K562 (cell line): ENCODE data around the gene SPTLC2. TPM values are rescaled to one million over a fixed set of nuclear protein-coding genes. Genes with fewer than 3 reads are reported as not detected.

Experiments
- ATAC-seq: fragments of 200-7000 bp; cut with Tn5 transposase; 3 replicates; pipeline ENCODE4 v1.9.1; 2020; ENCODE audit warnings: moderate library complexity
- BruUV-seq: library from RNA; stranded (reverse); fragments of 400-500 nt; replicated peaks from 2 replicates; lab custom pipeline; 2021; lab: Mats Ljungman, UMichigan
- CTCF ChIA-PET: fragments of 300-600 bp; formaldehyde crosslinking; extraction: SDS; loops from one replicate; lab custom pipeline; 2021; ENCODE audit warnings: low intra/inter-chr PET ratio; lab: Yijun Ruan, JAX
- POLR2A ChIA-PET: fragments of 300-600, 350-650 bp; sonication (Branson Sonifier 250); formaldehyde crosslinking; extraction: SDS; loops from one replicate; lab custom pipeline; 2021; ENCODE audit warnings: antibody characterized with exemption, inconsistent platforms; lab: Yijun Ruan, JAX
- DNase-seq, 4 experiments: peaks; one replicate each; pipeline versions ENCODE4 v3.0.0 to v3.0.0-alpha.2; 2011 to 2018; ENCODE audit warnings: low spot score in 3 of 4, mixed read lengths in 3 of 4; ENCODE audit errors: extremely low read depth in 1 of 4
- FAIRE-seq: peaks from 2 replicates; lab custom pipeline; 2011; peaks lifted over from hg19 to GRCh38; lab: Jason Lieb, UNC
- H2AFZ ChIP-seq: 2 replicates; pipeline ENCODE4 v1.6.0; 2011; ENCODE audit warnings: low read depth, low read length, control low read depth, inconsistent platforms
- H3K27ac ChIP-seq: fragments of 200-600 bp; 3 replicates; pipeline ENCODE4 v1.8.0; 2011; ENCODE audit warnings: low read depth, mild to moderate bottlenecking, control low read depth, inconsistent platforms, low read length, moderate library complexity, mixed read lengths; ENCODE audit errors: extremely low read depth
- H3K27me3 ChIP-seq, 2 experiments: fragments of 300-600 bp in 1 of 2; 2 replicates in 1 of 2; 3 replicates in 1 of 2; pipeline versions ENCODE4 v1.6.0 to v1.8.0; 2011; ENCODE audit warnings: inconsistent platforms in 2 of 2, low read length in 2 of 2, mild to moderate bottlenecking in 1 of 2, mixed read lengths in 1 of 2, moderate library complexity in 1 of 2; ENCODE audit not compliant: control insufficient read depth in 2 of 2, insufficient read depth in 2 of 2
- H3K36me3 ChIP-seq: fragments of 300-600 bp; 3 replicates; pipeline ENCODE4 v1.8.0; 2011; ENCODE audit warnings: mild to moderate bottlenecking, low read length, inconsistent platforms; ENCODE audit not compliant: control insufficient read depth, insufficient read depth
- H3K4me1 ChIP-seq, 2 experiments: fragments of 200-600 bp in 1 of 2; replicated peaks in 1 of 2; 2 replicates in 1 of 2; 3 replicates in 1 of 2; pipeline versions ENCODE4 v1.5.1 to v1.8.0; 2011; ENCODE audit warnings: inconsistent platforms in 2 of 2, low read length in 2 of 2, mild to moderate bottlenecking in 1 of 2, mixed read lengths in 1 of 2, moderate library complexity in 1 of 2; ENCODE audit not compliant: control insufficient read depth in 2 of 2, insufficient read depth in 2 of 2
- H3K4me2 ChIP-seq: 2 replicates; pipeline ENCODE4 v1.6.1; 2011; ENCODE audit warnings: low read length, control low read depth, inconsistent platforms, mixed read lengths; ENCODE audit not compliant: insufficient read depth
- H3K4me3 ChIP-seq: fragments of 200-600 bp; sonication (generic), shearing (Covaris generic); 2 replicates; pipeline ENCODE4 v1.5.1; 2016; ENCODE audit warnings: control low read depth, inconsistent platforms
- H3K79me2 ChIP-seq: fragments of 200-600 bp; 3 replicates; pipeline ENCODE4 v1.8.0; 2011; ENCODE audit warnings: low read length, inconsistent platforms; ENCODE audit not compliant: control insufficient read depth, insufficient read depth
- H3K9ac ChIP-seq, 2 experiments: 2 replicates each; pipeline versions ENCODE4 v1.6.0 to v1.6.1; 2011; ENCODE audit warnings: low read depth in 2 of 2, low read length in 2 of 2, control low read depth in 1 of 2, inconsistent platforms in 1 of 2, mild to moderate bottlenecking in 1 of 2, mixed read lengths in 1 of 2; ENCODE audit not compliant: insufficient read depth in 1 of 2
- H3K9me1 ChIP-seq: one replicate; pipeline ENCODE4 v1.6.0; 2011; ENCODE audit warnings: inconsistent platforms, mild to moderate bottlenecking, low read length, moderate library complexity; ENCODE audit not compliant: control insufficient read depth, insufficient read depth
- H3K9me3 ChIP-seq: replicated peaks from 2 replicates; pipeline ENCODE4 v1.5.1; 2011; ENCODE audit warnings: low read depth, low read length, inconsistent platforms; ENCODE audit not compliant: control insufficient read depth, insufficient read depth
- H4K20me1 ChIP-seq: replicated peaks from 2 replicates; pipeline ENCODE4 v1.6.1; 2011; ENCODE audit warnings: low read length, inconsistent platforms, mixed read lengths; ENCODE audit not compliant: control insufficient read depth, insufficient read depth
- EP400 ChIP-seq: fragments of 450-650 bp; IDR thresholded peaks from 2 replicates; pipeline ENCODE4 v1.6.1; 2017; ENCODE audit warnings: antibody characterized with exemption, mild to moderate bottlenecking, moderate library complexity
- FUS ChIP-seq: fragments of 200-400 bp; formaldehyde crosslinking; optimal IDR thresholded peaks from 2 replicates; pipeline ENCODE3; 2017; ENCODE audit warnings: low read depth, low read length
- GABPB2 ChIP-seq: fragments of 250-450 bp; sonication (Bioruptor Pico); conservative IDR thresholded peaks from 2 replicates; pipeline ENCODE4 v1.5.1; 2021; ENCODE audit warnings: mild to moderate bottlenecking
- NFXL1 ChIP-seq: fragments of 450-650 bp; formaldehyde crosslinking; IDR thresholded peaks from 2 replicates; pipeline ENCODE4 v1.4.0; 2021; ENCODE audit warnings: mild to moderate bottlenecking
- RAD21 ChIP-seq, 2 experiments: fragments of 250-450 bp in 1 of 2; fragments of 450-650 bp in 1 of 2; sonication (Bioruptor Pico) in 1 of 2; formaldehyde crosslinking in 1 of 2; IDR thresholded peaks in 1 of 2; conservative IDR thresholded peaks in 1 of 2; 2 replicates each; pipeline versions ENCODE4 v1.4.0 to v1.8.0; 2020 to 2022; ENCODE audit warnings: mild to moderate bottlenecking in 2 of 2, moderate library complexity in 1 of 2
- SIN3A ChIP-seq, 2 experiments: fragments of 150-350 bp in 1 of 2; IDR thresholded peaks; 2 replicates each; pipeline ENCODE4 v1.6.1; 2011 to 2016; ENCODE audit warnings: borderline replicate concordance in 2 of 2, low read depth in 2 of 2, low read length in 2 of 2, mild to moderate bottlenecking in 2 of 2, moderate library complexity in 2 of 2; ENCODE audit not compliant: control insufficient read depth in 1 of 2
- TAF1 ChIP-seq: IDR thresholded peaks from 2 replicates; pipeline ENCODE4 v1.6.1; 2011; ENCODE audit warnings: mild to moderate bottlenecking, low read length, moderate library complexity; ENCODE audit not compliant: insufficient read depth, control insufficient read depth, severe bottlenecking; ENCODE audit errors: extremely low read depth
- ZC3H4 ChIP-seq: sonication (generic); formaldehyde crosslinking; IDR thresholded peaks from 2 replicates; pipeline ENCODE4 v1.9.0; 2021; ENCODE audit warnings: missing genetic modification reagents, borderline replicate concordance
- ZNF76 ChIP-seq: fragments of 250-450 bp; sonication (Bioruptor Pico); IDR thresholded peaks from 2 replicates; pipeline ENCODE4 v1.4.0; 2020; ENCODE audit warnings: mild to moderate bottlenecking, moderate library complexity, borderline replicate concordance
- ZZZ3 ChIP-seq: fragments of 450-650 bp; IDR thresholded peaks from 2 replicates; pipeline ENCODE4 v1.6.1; 2016; ENCODE audit warnings: antibody characterized with exemption, mild to moderate bottlenecking, moderate library complexity
- whole genome bisulfite sequencing: fragments of 100-300 bp; shearing (Covaris generic); methylation state at CpG from one replicate; pipeline ENCODE4 v1.1.6; 2016; ENCODE audit warnings: low coverage, mixed read lengths; ENCODE audit not compliant: insufficient coverage; ENCODE audit errors: missing lambda C conversion rate; 5-methylcytosine and 5-hydroxymethylcytosine counted together
- in situ Hi-C: fragments of 300-500 bp; cut with MboI; formaldehyde crosslinking; loops from 4 replicates; pipeline ENCODE4 v1.15.0; 2018; ENCODE audit warnings: inconsistent platforms, mixed read lengths
- intact Hi-C: fragments of 100-400 bp; cut with micrococcal nuclease; formaldehyde crosslinking; loops from 2 replicates; pipeline ENCODE4 v1.14.2; 2022
- polyA plus RNA-seq, 8 experiments: library from polyadenylated mRNA; depleted of rRNA in 4 of 8; stranded (reverse) in 5 of 8; unstranded in 3 of 8; fragments of >200 nt; fragmentation: Nextera tagmentation in 2 of 8; fragmentation: Illumina TruSeq in 1 of 8; extraction: Ambion mirVana in 2 of 8; extraction: Trizol in 1 of 8; gene quantifications; 2 replicates each; pipeline versions ENCODE4 v1.2.1 to v1.2.3, GENCODE V29; 2011 to 2014; ENCODE audit warnings: inconsistent platforms in 1 of 8, missing spikeins in 1 of 8
- total RNA-seq, 7 experiments: library from RNA; depleted of rRNA in 6 of 7; stranded (reverse); fragments of >200 nt in 6 of 7; fragmentation: Illumina TruSeq in 2 of 7; extraction: Trizol in 2 of 7; gene quantifications; 2 replicates each; pipeline versions ENCODE4 v1.2.1 to v1.2.3, GENCODE V29; 2011 to 2021; ENCODE audit warnings: low replicate concordance in 1 of 7
- TF ChIP-seq, protein P1 (sequence below): fragments of 250-450 bp; sonication (Bioruptor Pico); IDR thresholded peaks from 2 replicates; pipeline ENCODE4 v1.8.0; 2022; ENCODE audit warnings: inconsistent platforms, mild to moderate bottlenecking, moderate library complexity, borderline replicate concordance
- TF ChIP-seq, protein P2 (sequence below): conservative IDR thresholded peaks from 2 replicates; pipeline ENCODE4 v1.6.1; 2011; ENCODE audit warnings: low read depth, mild to moderate bottlenecking, low read length; ENCODE audit not compliant: control insufficient read depth
- TF ChIP-seq, protein P3 (sequence below): fragments of 250-450 bp; sonication (Bioruptor Pico); IDR thresholded peaks from 2 replicates; pipeline ENCODE4 v1.8.0; 2022; ENCODE audit warnings: moderate library complexity, mild to moderate bottlenecking, inconsistent platforms

Gene SPTLC2
- total and polyA plus RNA-seq, 9 of the 15 experiments (the other 6 are each of a cell fraction or from before 2014, with no cell fraction given) = 4.5 to 30.4 (median 14.0) TPM

DNA sequence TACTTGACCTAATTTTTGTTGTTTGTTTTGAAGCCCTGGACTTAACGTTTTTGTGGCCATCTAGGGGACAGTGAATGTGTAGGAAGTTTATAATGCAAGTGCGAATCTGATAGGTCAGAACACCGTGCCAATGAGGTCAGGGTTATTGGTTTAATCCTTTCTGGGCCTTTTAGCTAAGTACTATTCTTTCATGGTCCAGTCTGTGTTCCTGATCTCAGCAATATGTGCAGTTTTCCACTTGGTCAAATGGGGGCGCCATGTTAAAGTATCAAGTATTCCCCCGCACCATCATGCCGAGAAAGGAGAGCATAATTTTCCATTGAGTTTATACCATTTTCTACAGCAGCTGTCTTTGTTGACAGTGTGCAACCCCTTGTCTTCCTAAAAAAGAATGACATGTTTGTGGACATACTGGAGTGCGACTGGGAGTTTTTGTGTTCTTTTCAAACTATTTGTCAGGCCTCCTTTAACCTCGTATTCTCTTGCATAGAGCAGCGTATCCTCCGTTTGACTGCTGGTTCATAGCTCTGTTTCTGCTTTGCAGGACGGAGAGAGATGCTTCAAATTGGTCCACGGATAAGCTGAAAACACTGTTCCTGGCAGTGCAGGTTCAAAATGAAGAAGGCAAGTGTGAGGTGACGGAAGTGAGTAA lies 157.2 kb downstream of the SPTLC2 start (continued):
- TF ChIP-seq ZNF76 (CRISPR knock-in tag) (no peak), TAF1 (no peak), RAD21 (CRISPR knock-in tag; conservative IDR thresholded peaks at IDR 0.05 in 1 of 2, IDR thresholded peaks at IDR 0.05 in 1 of 2) (peak in 1 of 2 experiments; percentile 52; a peak in 3 of 4 replicates), GABPB2 (CRISPR knock-in tag) (no peak), NFXL1 (CRISPR knock-in tag) (no peak)

DNA sequence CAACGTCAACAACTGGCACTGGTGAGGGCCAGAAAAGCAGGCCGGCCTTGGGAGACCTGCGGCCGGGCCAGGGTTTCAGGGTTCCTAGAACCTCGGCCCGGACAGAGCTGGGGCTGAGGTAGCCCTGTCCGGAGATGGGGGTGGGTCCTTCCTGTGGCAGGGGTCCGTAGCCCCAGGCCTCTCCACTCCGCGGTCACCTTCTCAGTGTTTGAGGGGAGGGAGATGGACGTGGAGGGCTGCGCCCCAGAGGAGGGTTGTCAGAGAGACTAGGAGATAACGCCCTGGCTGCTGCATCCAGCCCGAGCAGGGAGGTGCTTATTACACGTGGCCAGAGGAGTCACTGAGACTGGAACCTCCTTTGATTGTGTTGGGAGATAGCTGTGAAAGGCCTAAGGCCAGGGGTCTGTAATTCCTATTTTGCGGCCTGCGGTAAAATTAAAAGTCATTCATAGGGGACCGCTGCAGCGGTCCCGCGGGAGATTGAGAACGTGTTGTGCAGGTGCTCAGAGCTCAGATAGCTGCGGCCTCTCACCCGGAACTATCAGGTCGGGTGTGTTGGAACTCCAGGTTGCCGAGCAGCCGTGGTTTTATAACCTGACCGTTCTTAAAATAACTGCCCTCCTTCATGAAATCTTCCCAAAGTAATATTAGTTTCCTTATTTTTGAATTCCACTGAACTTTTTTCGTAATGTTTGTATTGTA lies 158.0 kb downstream of the SPTLC2 start:
- H3K27ac ChIP-seq = peak overlapping the region; percentile 99
- POLR2A ChIA-PET = interaction anchor here (0.5 to 2.2 kb wide), 7 partner anchors 9 to 236 kb away, joined by 3 to 7 read pairs (median 4); no protein-coding TSS in a partner anchor
- H3K4me2 ChIP-seq = peak overlapping the region; percentile 97
- DNase-seq (peak; percentile 33 to 78 (median 52)), ATAC-seq (peak; percentile 78), FAIRE-seq (peak; percentile 74)
- BruUV-seq = no TSS peak
- no peaks in the 10 kb centered on the region for H3K9me3 ChIP-seq
- H3K36me3 ChIP-seq = peaks cover 40% of the 10 kb centered on the region
- WGBS = under 1% methylated on average over 22 of the region's 29 CpGs
- H4K20me1 ChIP-seq = peaks cover 12% of the 10 kb centered on the region; the same call in 1 of the 2 replicates
- in situ Hi-C loops (no loop called here), intact Hi-C loops (loop anchor here (2.0 to 5.0 kb wide), 5 partner anchors 51 to 189 kb away; partner anchors contain the start of genes GSTZ1, POMT2 and SPTLC2)
- H3K9me1 ChIP-seq = peaks cover 5% of the 10 kb centered on the region
- peak overlapping the region; percentile 100 for H2AFZ ChIP-seq
- H3K4me3 ChIP-seq = peak overlapping the region; percentile 96
- H3K4me1 ChIP-seq = peaks cover 7 to 11% of the 10 kb centered on the region in 2 experiments; a peak in 3 of 5 replicates
- H3K79me2 ChIP-seq = peaks cover 48% of the 10 kb centered on the region
- peak overlapping the region; percentile 92 to 98 for H3K9ac ChIP-seq
- CTCF ChIA-PET = interaction anchor here (0.6 kb wide), 1 partner anchor 153 kb away, joined by 3 read pairs; no protein-coding TSS in a partner anchor
- no peaks in the 10 kb centered on the region for H3K27me3 ChIP-seq
- TF ChIP-seq SIN3A (IDR thresholded peaks at IDR 0.05; ENCODE audit: borderline replicate concordance in 2 of 2, control insufficient read depth in 1 of 2, low read depth in 2 of 2, low read length in 2 of 2) (peak in 1 of 2 experiments; percentile 78; a peak in 2 of 4 replicates), ZZZ3 (no peak), ZC3H4 (peak; percentile 32; the same call in 1 of the 2 replicates), EP400 (peak; percentile 52), FUS (no peak)
- TF ChIP-seq, protein P1, sequence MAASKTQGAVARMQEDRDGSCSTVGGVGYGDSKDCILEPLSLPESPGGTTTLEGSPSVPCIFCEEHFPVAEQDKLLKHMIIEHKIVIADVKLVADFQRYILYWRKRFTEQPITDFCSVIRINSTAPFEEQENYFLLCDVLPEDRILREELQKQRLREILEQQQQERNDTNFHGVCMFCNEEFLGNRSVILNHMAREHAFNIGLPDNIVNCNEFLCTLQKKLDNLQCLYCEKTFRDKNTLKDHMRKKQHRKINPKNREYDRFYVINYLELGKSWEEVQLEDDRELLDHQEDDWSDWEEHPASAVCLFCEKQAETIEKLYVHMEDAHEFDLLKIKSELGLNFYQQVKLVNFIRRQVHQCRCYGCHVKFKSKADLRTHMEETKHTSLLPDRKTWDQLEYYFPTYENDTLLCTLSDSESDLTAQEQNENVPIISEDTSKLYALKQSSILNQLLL (CRISPR knock-in tag) = no peak
- TF ChIP-seq, protein P2, sequence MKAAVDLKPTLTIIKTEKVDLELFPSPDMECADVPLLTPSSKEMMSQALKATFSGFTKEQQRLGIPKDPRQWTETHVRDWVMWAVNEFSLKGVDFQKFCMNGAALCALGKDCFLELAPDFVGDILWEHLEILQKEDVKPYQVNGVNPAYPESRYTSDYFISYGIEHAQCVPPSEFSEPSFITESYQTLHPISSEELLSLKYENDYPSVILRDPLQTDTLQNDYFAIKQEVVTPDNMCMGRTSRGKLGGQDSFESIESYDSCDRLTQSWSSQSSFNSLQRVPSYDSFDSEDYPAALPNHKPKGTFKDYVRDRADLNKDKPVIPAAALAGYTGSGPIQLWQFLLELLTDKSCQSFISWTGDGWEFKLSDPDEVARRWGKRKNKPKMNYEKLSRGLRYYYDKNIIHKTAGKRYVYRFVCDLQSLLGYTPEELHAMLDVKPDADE = peak; percentile 3; the same call in 1 of the 2 replicates
- TF ChIP-seq, protein P3, sequence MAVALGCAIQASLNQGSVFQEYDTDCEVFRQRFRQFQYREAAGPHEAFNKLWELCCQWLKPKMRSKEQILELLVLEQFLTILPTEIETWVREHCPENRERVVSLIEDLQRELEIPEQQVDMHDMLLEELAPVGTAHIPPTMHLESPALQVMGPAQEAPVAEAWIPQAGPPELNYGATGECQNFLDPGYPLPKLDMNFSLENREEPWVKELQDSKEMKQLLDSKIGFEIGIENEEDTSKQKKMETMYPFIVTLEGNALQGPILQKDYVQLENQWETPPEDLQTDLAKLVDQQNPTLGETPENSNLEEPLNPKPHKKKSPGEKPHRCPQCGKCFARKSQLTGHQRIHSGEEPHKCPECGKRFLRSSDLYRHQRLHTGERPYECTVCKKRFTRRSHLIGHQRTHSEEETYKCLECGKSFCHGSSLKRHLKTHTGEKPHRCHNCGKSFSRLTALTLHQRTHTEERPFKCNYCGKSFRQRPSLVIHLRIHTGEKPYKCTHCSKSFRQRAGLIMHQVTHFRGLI (CRISPR knock-in tag) = no peak
